ENCODE measurements around the gene PDE5A. TPM values are rescaled to one million over a fixed set of nuclear protein-coding genes. Genes with fewer than 3 reads are reported as not detected.
"Not testable (repeated sequence)": the region's sequence is repeated elsewhere in the genome, so short reads cannot be mapped to it uniquely, and the experiment has no call there.

Gene PDE5A
- total RNA-seq, 1 experiment from 2014 or later: 0.30 TPM

DNA sequence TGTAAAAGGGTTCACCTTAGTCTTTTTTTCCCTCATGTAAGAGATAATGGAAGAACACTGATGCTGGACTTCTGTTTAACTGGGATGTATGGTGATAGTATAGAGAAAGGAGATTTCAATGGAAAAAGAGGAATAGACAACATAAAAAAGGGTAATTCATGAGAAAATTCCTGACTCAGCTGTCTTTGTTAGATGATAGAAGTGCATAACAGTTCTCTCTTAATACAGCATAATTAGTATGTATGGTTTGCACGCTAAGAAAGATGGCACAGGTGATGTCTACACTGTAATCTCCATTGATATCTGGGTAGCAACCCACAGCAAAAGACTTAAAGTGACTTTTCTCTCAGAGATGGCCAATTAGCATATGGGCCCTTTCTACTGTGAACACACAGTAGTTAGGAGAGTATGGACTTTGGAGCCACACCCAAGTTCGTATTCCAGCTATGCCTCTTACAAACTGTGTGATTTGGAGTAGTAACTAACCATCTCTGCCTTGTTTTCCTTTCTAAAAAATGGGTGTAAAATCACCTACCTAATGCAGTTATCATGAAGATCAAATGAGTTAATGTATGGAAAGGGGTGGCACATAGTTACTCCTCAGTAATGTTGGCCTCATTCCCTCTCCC is 149.3 kb downstream of the PDE5A start:
- no peak overlapping the region for H3K4me2 ChIP-seq (ENCODE audit: low read depth, low read length, poor library complexity, severe bottlenecking)
- H3K9ac ChIP-seq (ENCODE audit: low read length): no peak overlapping the region
- peaks cover 5% of the 10 kb centered on the region; the same call in 1 of the 2 replicates for H3K79me2 ChIP-seq (ENCODE audit: low read length)
- no peak overlapping the region for H3K4me3 ChIP-seq (ENCODE audit: low read length)
- no peaks in the 10 kb centered on the region for H3K4me1 ChIP-seq (ENCODE audit: low read length)
- no peaks in the 10 kb centered on the region for H3K9me2 ChIP-seq (replicated peaks; ENCODE audit: insufficient read depth, low read length)
- H3K27ac ChIP-seq (ENCODE audit: low read length): no peak overlapping the region
- no peaks in the 10 kb centered on the region for H4K20me1 ChIP-seq (ENCODE audit: insufficient read depth, low read depth, low read length)
- DNase-seq: no peak
- no peak overlapping the region for H2AFZ ChIP-seq (ENCODE audit: low read length)
- H3K36me3 ChIP-seq (ENCODE audit: insufficient read depth, low read length): peaks cover 70% of the 10 kb centered on the region
- no peaks in the 10 kb centered on the region; the same call in 1 of the 2 replicates for H3K9me3 ChIP-seq (ENCODE audit: low read length)
- H3K27me3 ChIP-seq (ENCODE audit: low read length): no peaks in the 10 kb centered on the region

DNA sequence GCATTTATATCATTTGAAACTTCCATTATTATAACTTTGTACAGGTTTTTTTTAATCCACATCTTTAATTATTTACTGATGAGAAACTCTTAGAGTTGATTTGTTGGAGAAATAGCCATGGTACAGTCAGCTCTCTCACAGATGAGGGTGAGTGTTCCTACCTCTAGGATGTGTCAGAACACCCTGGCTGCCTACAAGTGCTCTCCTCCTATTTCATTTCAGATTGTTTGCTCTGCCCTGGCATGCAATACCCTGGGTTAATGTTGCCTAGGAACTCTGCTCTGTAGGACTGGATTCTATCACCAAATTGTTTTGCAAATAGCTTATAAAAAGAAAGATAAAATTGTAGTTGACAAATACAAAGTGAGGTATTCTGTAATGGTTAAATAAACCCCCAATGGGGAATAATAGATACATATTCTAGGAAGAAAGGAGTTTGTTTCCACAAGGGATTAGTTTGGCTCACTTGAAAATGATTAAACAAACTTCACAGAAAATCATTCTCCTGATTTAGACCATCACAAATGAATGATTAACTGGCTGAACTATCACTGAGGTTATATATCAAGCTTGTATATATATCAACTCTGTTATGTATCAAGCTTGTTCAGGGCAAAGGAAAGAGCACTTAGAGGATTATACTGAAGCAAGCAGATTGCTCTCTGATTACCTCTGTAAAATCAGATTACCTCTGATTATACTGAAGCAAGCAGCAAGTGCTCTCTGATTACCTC is 150.0 kb downstream of the PDE5A start:
- H3K9me3 ChIP-seq (ENCODE audit: low read length): no peaks in the 10 kb centered on the region; the same call in 1 of the 2 replicates
- H3K36me3 ChIP-seq (ENCODE audit: insufficient read depth, low read length): peaks cover 70% of the 10 kb centered on the region
- H3K27me3 ChIP-seq (ENCODE audit: low read length): no peaks in the 10 kb centered on the region
- no peak overlapping the region for H2AFZ ChIP-seq (ENCODE audit: low read length)
- H3K27ac ChIP-seq (ENCODE audit: low read length): no peak overlapping the region
- DNase-seq: no peak
- no peaks in the 10 kb centered on the region for H3K4me1 ChIP-seq (ENCODE audit: low read length)
- H3K9me2 ChIP-seq (replicated peaks; ENCODE audit: insufficient read depth, low read length): no peaks in the 10 kb centered on the region
- H3K4me3 ChIP-seq (ENCODE audit: low read length): no peak overlapping the region
- H3K9ac ChIP-seq (ENCODE audit: low read length): no peak overlapping the region
- H3K4me2 ChIP-seq (ENCODE audit: low read depth, low read length, poor library complexity, severe bottlenecking): no peak overlapping the region
- peaks cover 5% of the 10 kb centered on the region; the same call in 1 of the 2 replicates for H3K79me2 ChIP-seq (ENCODE audit: low read length)
- no peaks in the 10 kb centered on the region for H4K20me1 ChIP-seq (ENCODE audit: insufficient read depth, low read depth, low read length)

DNA sequence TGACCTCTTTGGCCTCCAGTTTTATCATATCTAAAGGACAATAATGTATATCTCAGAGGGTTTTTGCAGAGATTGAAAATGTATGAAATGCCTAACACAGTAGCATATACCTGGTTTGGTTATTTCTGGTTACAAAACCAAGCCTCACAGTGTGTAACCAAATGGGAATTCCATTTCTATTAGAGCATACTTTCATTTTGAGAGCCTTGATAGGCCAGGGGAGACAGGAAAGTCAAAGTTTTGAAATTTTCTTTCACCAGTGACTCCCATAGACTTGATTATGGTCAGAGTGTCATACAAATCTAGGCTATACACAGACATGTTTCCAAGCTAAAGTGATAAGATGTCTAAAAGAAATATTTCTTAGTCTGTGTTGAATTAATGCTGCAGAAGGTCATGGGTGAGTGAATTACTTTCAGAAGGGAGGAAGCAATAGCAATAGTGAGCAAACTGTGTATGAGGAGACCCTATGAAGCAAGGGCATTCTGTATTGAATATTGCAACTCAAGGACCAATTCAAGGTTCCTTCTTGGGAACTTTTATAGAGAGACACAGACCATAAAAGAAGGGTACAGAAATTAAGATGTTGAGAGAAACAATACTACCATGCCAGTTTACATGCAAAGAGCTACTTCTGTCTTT is 151.1 kb downstream of the PDE5A start:
- Histone ChIP-seq H3K79me2 (ENCODE audit: low read length) (peaks cover 5% of the 10 kb centered on the region), H3K9ac (ENCODE audit: low read length) (no peak overlapping the region), H3K9me2 (replicated peaks; ENCODE audit: insufficient read depth, low read length) (no peaks in the 10 kb centered on the region), H3K4me2 (ENCODE audit: low read depth, low read length, poor library complexity, severe bottlenecking) (no peak overlapping the region), H3K4me1 (ENCODE audit: low read length) (no peaks in the 10 kb centered on the region), H4K20me1 (ENCODE audit: insufficient read depth, low read depth, low read length) (no peaks in the 10 kb centered on the region), H3K9me3 (ENCODE audit: low read length) (no peaks in the 10 kb centered on the region; the same call in 1 of the 2 replicates), H2AFZ (ENCODE audit: low read length) (no peak overlapping the region), H3K36me3 (ENCODE audit: insufficient read depth, low read length) (peaks cover 68% of the 10 kb centered on the region), H3K27me3 (ENCODE audit: low read length) (no peaks in the 10 kb centered on the region), H3K27ac (ENCODE audit: low read length) (no peak overlapping the region), H3K4me3 (ENCODE audit: low read length) (no peak overlapping the region)
- no peak for DNase-seq

DNA sequence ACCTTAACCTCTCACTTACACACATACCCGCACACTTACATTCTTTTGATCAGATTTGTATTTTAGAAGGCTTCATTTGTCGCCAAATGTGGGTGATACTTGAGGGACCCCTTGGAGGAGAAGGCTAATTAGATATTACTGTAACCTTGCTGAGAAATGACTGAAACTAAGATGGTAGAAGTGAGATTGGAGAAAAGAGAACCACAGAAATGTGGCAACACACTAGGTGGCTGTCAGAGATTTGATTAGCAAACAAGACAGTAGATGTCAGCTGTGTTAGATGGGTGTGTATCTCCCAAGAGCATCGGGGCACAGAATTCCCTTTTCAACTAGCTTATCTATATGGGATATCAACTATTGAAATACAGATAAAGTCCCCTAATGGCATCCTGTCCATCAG is 157.3 kb downstream of the PDE5A start:
- no peaks in the 10 kb centered on the region for H3K27me3 ChIP-seq (ENCODE audit: low read length)
- H3K9me3 ChIP-seq (ENCODE audit: low read length): no peaks in the 10 kb centered on the region
- H3K9me2 ChIP-seq (replicated peaks; ENCODE audit: insufficient read depth, low read length): no peaks in the 10 kb centered on the region
- H3K36me3 ChIP-seq (ENCODE audit: insufficient read depth, low read length): peaks cover 25% of the 10 kb centered on the region; the same call in 1 of the 2 replicates
- no peak overlapping the region for H3K27ac ChIP-seq (ENCODE audit: low read length)
- peaks cover 10% of the 10 kb centered on the region; the same call in 1 of the 2 replicates for H3K79me2 ChIP-seq (ENCODE audit: low read length)
- H3K9ac ChIP-seq (ENCODE audit: low read length): no peak overlapping the region
- no peaks in the 10 kb centered on the region for H3K4me1 ChIP-seq (ENCODE audit: low read length)
- H3K4me3 ChIP-seq (ENCODE audit: low read length): no peak overlapping the region
- no peak for DNase-seq
- no peaks in the 10 kb centered on the region for H4K20me1 ChIP-seq (ENCODE audit: insufficient read depth, low read depth, low read length)
- no peak overlapping the region for H2AFZ ChIP-seq (ENCODE audit: low read length)
- H3K4me2 ChIP-seq (ENCODE audit: low read depth, low read length, poor library complexity, severe bottlenecking): no peak overlapping the region

DNA sequence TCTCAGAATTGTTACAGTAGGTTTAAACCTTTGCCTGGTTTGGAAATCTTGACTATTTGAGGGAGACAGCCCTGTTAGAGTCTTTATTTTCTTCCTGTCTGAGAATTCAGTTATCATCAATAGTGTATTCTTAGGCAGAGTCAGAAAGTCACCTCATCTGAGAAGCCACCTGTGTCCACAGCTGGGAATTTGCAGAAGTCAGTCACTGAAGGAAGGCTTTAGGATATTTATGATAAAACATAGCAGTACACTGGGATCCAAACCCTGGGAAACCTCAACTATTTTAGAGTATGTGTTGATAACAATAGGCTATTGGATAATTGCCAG is 157.9 kb downstream of the PDE5A start:
- not testable (repeated sequence) for H3K79me2 ChIP-seq (ENCODE audit: low read length); H3K9ac ChIP-seq (ENCODE audit: low read length); H3K27ac ChIP-seq (ENCODE audit: low read length)

DNA sequence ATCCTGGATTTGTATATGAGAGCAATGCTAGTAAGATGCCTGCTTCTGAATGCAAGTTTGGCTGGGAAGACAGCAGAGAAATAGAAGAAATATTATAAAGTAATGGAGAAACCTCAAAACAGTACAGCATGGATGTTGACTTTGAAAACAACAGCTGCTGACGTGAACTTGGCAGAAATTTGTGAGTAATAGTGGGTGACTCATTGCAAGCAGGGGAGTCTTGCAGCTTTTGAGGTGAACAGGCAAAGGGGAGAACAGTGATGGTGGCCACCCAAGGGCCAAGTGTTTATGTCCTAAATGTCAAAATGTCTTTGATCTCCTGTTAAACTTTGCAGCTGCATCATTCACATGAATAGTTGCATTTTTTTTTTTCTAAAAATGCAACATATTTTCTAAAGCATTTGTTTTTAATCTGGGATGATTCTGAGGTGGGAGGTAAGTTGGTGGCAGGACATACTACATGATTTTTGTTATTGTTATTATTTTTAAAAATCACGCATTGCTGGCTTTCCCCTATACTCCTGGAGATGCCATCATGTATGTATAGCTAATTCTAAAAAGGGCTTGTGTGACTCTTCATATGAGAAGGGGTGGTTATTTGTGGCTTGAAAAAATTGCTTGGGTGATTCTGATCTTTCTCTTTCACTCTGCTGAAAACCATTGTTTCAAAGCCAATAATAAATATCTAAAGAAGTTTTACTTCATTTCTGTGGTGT is 158.4 kb downstream of the PDE5A start:
- DNase-seq; H3K4me2 ChIP-seq (ENCODE audit: low read depth, low read length, poor library complexity, severe bottlenecking); H3K4me3 ChIP-seq (ENCODE audit: low read length); H3K9me3 ChIP-seq (ENCODE audit: low read length); H4K20me1 ChIP-seq (ENCODE audit: insufficient read depth, low read depth, low read length); H2AFZ ChIP-seq (ENCODE audit: low read length); H3K79me2 ChIP-seq (ENCODE audit: low read length); H3K27ac ChIP-seq (ENCODE audit: low read length); H3K4me1 ChIP-seq (ENCODE audit: low read length); H3K9me2 ChIP-seq (replicated peaks; ENCODE audit: insufficient read depth, low read length); H3K9ac ChIP-seq (ENCODE audit: low read length); H3K27me3 ChIP-seq (ENCODE audit: low read length): not testable (repeated sequence)
- peaks cover 21% of the 10 kb centered on the region; the same call in 1 of the 2 replicates for H3K36me3 ChIP-seq (ENCODE audit: insufficient read depth, low read length)

More for the DNA sequence above, 157.9 kb downstream of the PDE5A start:
- not testable (repeated sequence) for H3K4me3 ChIP-seq (ENCODE audit: low read length); H3K27me3 ChIP-seq (ENCODE audit: low read length); DNase-seq; H3K4me2 ChIP-seq (ENCODE audit: low read depth, low read length, poor library complexity, severe bottlenecking); H3K4me1 ChIP-seq (ENCODE audit: low read length); H3K9me3 ChIP-seq (ENCODE audit: low read length); H4K20me1 ChIP-seq (ENCODE audit: insufficient read depth, low read depth, low read length); H2AFZ ChIP-seq (ENCODE audit: low read length); H3K9me2 ChIP-seq (replicated peaks; ENCODE audit: insufficient read depth, low read length)
- peaks cover 21% of the 10 kb centered on the region; the same call in 1 of the 2 replicates for H3K36me3 ChIP-seq (ENCODE audit: insufficient read depth, low read length)

DNA sequence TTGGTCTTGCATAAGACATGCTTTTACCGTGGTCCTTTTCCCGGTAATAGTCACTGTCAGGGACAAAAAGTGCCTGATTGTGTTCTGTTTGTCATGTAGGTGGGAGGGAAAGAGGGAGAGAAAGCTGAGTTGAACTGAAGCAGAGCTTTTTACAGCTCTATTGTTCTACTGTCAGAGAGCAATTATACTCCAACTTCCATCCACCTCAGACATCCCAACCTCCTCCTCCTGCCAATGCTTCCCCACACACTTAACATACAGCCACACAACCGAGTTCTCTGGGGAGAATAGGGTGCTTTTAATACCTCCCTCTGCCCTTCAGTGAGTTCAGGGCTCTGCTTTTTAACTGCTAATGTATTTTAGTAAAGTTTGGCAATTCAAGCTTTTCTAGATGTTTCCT is 159.6 kb downstream of the PDE5A start:
- H4K20me1 ChIP-seq (ENCODE audit: insufficient read depth, low read depth, low read length); H3K27ac ChIP-seq (ENCODE audit: low read length); H3K9ac ChIP-seq (ENCODE audit: low read length); DNase-seq; H3K27me3 ChIP-seq (ENCODE audit: low read length); H3K4me2 ChIP-seq (ENCODE audit: low read depth, low read length, poor library complexity, severe bottlenecking); H3K4me3 ChIP-seq (ENCODE audit: low read length); H3K79me2 ChIP-seq (ENCODE audit: low read length); H3K9me2 ChIP-seq (replicated peaks; ENCODE audit: insufficient read depth, low read length); H2AFZ ChIP-seq (ENCODE audit: low read length); H3K4me1 ChIP-seq (ENCODE audit: low read length); H3K9me3 ChIP-seq (ENCODE audit: low read length): not testable (repeated sequence)
- peaks cover 17% of the 10 kb centered on the region; the same call in 1 of the 2 replicates for H3K36me3 ChIP-seq (ENCODE audit: insufficient read depth, low read length)

DNA sequence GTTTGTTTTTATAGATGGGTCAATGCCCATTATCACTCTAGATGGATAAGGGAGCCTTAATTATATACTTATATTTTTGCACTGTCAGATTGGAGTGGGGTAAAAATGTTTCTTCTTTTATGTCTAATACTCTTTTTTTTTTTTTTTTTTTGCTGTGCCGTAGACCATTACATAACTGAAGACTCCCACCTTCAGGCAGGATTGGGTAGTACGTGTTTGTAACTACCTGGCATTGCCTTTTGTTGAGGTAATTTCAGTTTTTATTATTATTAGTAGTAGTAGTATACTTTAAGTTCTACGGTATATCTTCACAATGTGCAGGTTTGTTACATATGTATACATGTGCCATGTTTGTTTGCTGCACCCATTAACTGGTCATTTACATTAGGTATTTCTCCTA is 165.9 kb downstream of the PDE5A start:
- not testable (repeated sequence) for H3K9ac ChIP-seq (ENCODE audit: low read length); H3K4me1 ChIP-seq (ENCODE audit: low read length); H3K36me3 ChIP-seq (ENCODE audit: insufficient read depth, low read length); H4K20me1 ChIP-seq (ENCODE audit: insufficient read depth, low read depth, low read length); H3K4me2 ChIP-seq (ENCODE audit: low read depth, low read length, poor library complexity, severe bottlenecking); H3K9me2 ChIP-seq (replicated peaks; ENCODE audit: insufficient read depth, low read length); H3K79me2 ChIP-seq (ENCODE audit: low read length); H3K27ac ChIP-seq (ENCODE audit: low read length); H2AFZ ChIP-seq (ENCODE audit: low read length); H3K9me3 ChIP-seq (ENCODE audit: low read length); H3K27me3 ChIP-seq (ENCODE audit: low read length); H3K4me3 ChIP-seq (ENCODE audit: low read length); DNase-seq

Measured in Karpas-422 (cell line).